Psoas muscle (tissue), 8 donors: ENCODE measurements around the gene STAT4. TPM values are rescaled to one million over a fixed set of nuclear protein-coding genes. Genes with fewer than 3 reads are reported as not detected.

Source experiments
- ATAC-seq, 4 donors: fragments of 200-7000 bp; cut with Tn5 transposase; one replicate each; pipeline ENCODE4 v1.9.1; 2020; ENCODE audit warnings: moderate library complexity in 3 of 4, mild to moderate bottlenecking in 2 of 4
- DNase-seq, 2 donors: peaks; one replicate each; pipeline ENCODE4 v3.0.0-alpha.2; 2020
- H3K27ac ChIP-seq: fragments of 200-600 bp; one replicate; pipeline ENCODE4 v1.8.0; 2022
- H3K27me3 ChIP-seq, 3 donors: fragments of 200-600 bp in 1 of 3; one replicate each; pipeline versions ENCODE4 v1.6.1 to v1.8.0; 2013 to 2022; ENCODE audit warnings: low read length in 2 of 3, mild to moderate bottlenecking in 2 of 3, moderate library complexity in 1 of 3; ENCODE audit not compliant: insufficient read depth in 3 of 3
- H3K36me3 ChIP-seq, 2 donors: fragments of 200-600 bp in 1 of 2; one replicate each; pipeline versions ENCODE4 v1.6.1 to v1.8.0; 2013 to 2022; ENCODE audit warnings: low read depth in 1 of 2, mild to moderate bottlenecking in 1 of 2, moderate library complexity in 1 of 2; ENCODE audit not compliant: insufficient read depth in 1 of 2
- H3K4me1 ChIP-seq: fragments of 200-600 bp; one replicate; pipeline ENCODE4 v1.8.0; 2022
- H3K4me3 ChIP-seq: fragments of 200-600 bp; one replicate; pipeline ENCODE4 v1.8.0; 2022; ENCODE audit warnings: mild to moderate bottlenecking
- H3K9me3 ChIP-seq: fragments of 200-600 bp; one replicate; pipeline ENCODE4 v1.8.0; 2022
- CTCF ChIP-seq: fragments of 200-600 bp; IDR thresholded peaks from one replicate; pipeline ENCODE4 v1.8.0; 2022; ENCODE audit warnings: antibody characterized with exemption
- WGBS, 3 donors: extraction: QIAGEN DNeasy Blood & Tissue Kit; methylation state at CpG; one replicate each; pipeline versions ENCODE4 v1.1.6 to v1.1.7; 2013; 5-methylcytosine and 5-hydroxymethylcytosine counted together
- intact Hi-C, 2 donors: fragments of 100-400 bp; cut with DNase I; formaldehyde crosslinking; loops; one replicate each; pipeline versions ENCODE4 v1.11.0 to v1.14.2; 2022
- polyA plus RNA-seq, 3 donors: library from polyadenylated mRNA; stranded (reverse); fragments of 200-250 nt; gene quantifications; one replicate each; pipeline ENCODE4 v1.2.3, GENCODE V29; 2013
- total RNA-seq, 4 donors: library from RNA; stranded (reverse); fragmentation: NEBNext Ultra II Directional in 2 of 4; extraction: Animal tissue kit (Norgen Biotek cat#: 25700) in 2 of 4; gene quantifications; one replicate each; pipeline versions ENCODE4 v1.2.1 to v1.2.4, GENCODE V29; 2021 to 2023
- donor health status: healthy with polysubstance abuse.
- donor health status: DM: no; HTN: no; CAD: no; lungs with moderate emphysema.
- donor health status: Bipolar disorder and iron deficiency.
- donor health status: healthy.
- donor health status: DM: yes; HTN: yes; CAD: no.
- donor health status: DM: no; HTN: no; CAD: no.
- donor health status: DM: no; HTN: no; CAD: no.
- donor health status: DM: yes; HTN: yes; CAD: no.

Gene STAT4
- total and polyA plus RNA-seq, 7 donors: 0.19 to 0.56 (median 0.30) TPM

- no peak for TF ChIP-seq CTCF
- 83 to 89% (median 88%) methylated on average over 6 of the region's 6 CpGs for WGBS, 3 donors
- peaks cover 21 to 98% of the 10 kb centered on the region in 2 donors for H3K36me3 ChIP-seq
- ATAC-seq (no peak), DNase-seq (no peak)
- intact Hi-C loops: no loop called here
- H3K4me3 ChIP-seq: no peak overlapping the region
- H3K9me3 ChIP-seq: no peaks in the 10 kb centered on the region
- H3K27ac ChIP-seq: no peak overlapping the region
- no peaks in the 10 kb centered on the region for H3K4me1 ChIP-seq
- no peaks in the 10 kb centered on the region for H3K27me3 ChIP-seq
Measured at GRCh38 chr2:190981333-190981732, 169.5 kb downstream of the STAT4 start.

GRCh38 chr2:190980630-190981209, 170.1 kb downstream of the STAT4 start:
- TF ChIP-seq CTCF: no peak
- no peak for ATAC-seq
- H3K9me3 ChIP-seq: no peaks in the 10 kb centered on the region
- no peak for DNase-seq
- no peaks in the 10 kb centered on the region for H3K4me1 ChIP-seq
- H3K4me3 ChIP-seq: no peak overlapping the region
- no peaks in the 10 kb centered on the region for H3K27me3 ChIP-seq
- peaks cover 18 to 98% of the 10 kb centered on the region in 2 donors for H3K36me3 ChIP-seq
- WGBS, 3 donors: 68 to 80% (median 77%) methylated on average over 10 of the region's 10 CpGs
- intact Hi-C loops: no loop called here
- no peak overlapping the region for H3K27ac ChIP-seq

DNA sequence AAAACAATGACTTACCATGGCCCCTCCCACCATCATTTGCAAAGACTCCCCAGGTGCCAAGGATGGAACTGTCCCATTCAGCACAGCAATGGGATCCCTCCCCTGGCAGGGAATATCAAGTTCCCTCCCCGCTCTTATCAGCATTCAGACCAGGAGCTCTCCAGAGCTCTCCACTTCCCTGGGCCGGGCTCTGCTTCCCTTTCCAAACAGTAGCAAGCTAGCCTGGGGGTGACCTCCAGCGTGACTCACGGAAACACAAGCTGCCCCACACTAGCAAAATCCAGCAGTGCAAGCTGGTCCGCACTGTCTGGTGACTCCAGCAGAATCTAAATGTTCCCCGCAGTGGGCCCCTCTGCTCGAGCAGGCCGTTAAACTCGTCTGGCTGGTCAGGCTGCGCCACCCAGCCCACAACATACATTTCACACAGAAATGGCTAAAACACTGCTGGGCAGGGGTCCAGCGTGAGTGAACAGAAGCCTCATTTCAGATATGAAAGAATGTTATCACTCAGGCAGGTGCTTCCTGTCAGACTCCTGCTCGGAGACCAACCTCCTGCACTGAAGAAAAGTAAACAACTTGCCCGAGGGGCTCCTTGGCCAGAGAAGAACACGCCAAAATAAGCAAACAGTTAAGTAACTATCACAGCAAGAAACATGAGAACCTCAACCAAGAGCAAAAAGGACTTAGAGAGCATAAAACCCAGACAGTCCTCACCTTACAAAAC, 170.7 kb downstream of the STAT4 start:
- ATAC-seq: peak in 3 of 4 donors; percentile 30 to 68 (median 54)
- intact Hi-C loops: loop anchor here in 1 of 2 donors (10.0 kb wide), 1 partner anchor 1515 kb away; no protein-coding TSS in a partner anchor
- no peak overlapping the region for H3K4me3 ChIP-seq

More for the DNA sequence above, 170.7 kb downstream of the STAT4 start:
- Histone ChIP-seq H3K9me3 (no peaks in the 10 kb centered on the region), H3K36me3 (peaks cover 20 to 98% of the 10 kb centered on the region in 2 donors), H3K4me1 (no peaks in the 10 kb centered on the region), H3K27me3 (no peaks in the 10 kb centered on the region), H3K27ac (no peak overlapping the region)
- no peak for TF ChIP-seq CTCF
- peak; percentile 32 to 61 for DNase-seq
- WGBS, 3 donors: 54 to 67% (median 55%) methylated on average over 14 of the region's 14 CpGs

Other genes with a start within 250 kb of the STAT4 start
- 10 to 100 TPM; 26.1 to 49.0 (median 39.7) TPM for gene STAT1, start 136.8 kb downstream of the STAT4 start, total RNA-seq
- 10 to 100 TPM; 14.2 to 36.9 (median 19.0) TPM for gene STAT1, start 136.8 kb downstream of the STAT4 start, polyA plus RNA-seq
- 10 to 100 TPM in 2 of 4 donors, 1 to 10 TPM in 2; 7.9 to 14.1 (median 11.2) TPM for gene MYO1B, start 94.4 kb upstream of the STAT4 start, total RNA-seq
- gene MYO1B, start 94.4 kb upstream of the STAT4 start, polyA plus RNA-seq: 1 to 10 TPM; 4.4 to 5.8 (median 4.9) TPM